Neural progenitor cell (in vitro differentiated cells): ENCODE measurements around the gene PHACTR1. TPM values are rescaled to one million over a fixed set of nuclear protein-coding genes. Genes with fewer than 3 reads are reported as not detected.

Source experiments
- DNase-seq: peaks from one replicate; pipeline ENCODE4 v3.0.0-alpha.2; 2016; ENCODE audit warnings: low spot score
- H2AFZ ChIP-seq: fragments of 200-600 bp; sonication (generic); replicated peaks from 2 replicates; pipeline ENCODE4 v1.6.1; 2016; ENCODE audit warnings: antibody characterized with exemption
- H3F3A ChIP-seq: fragments of 200-600 bp; sonication (generic); 2 replicates; pipeline ENCODE4 v1.6.1; 2016; ENCODE audit warnings: antibody characterized with exemption, low read depth
- H3K27ac ChIP-seq: fragments of 200-600 bp; sonication (generic); 2 replicates; pipeline ENCODE4 v1.5.1; 2016; ENCODE audit warnings: mild to moderate bottlenecking
- H3K27me3 ChIP-seq: fragments of 200-600 bp; sonication (generic); 2 replicates; pipeline ENCODE4 v1.6.1; 2016; ENCODE audit warnings: mild to moderate bottlenecking, moderate library complexity
- H3K36me3 ChIP-seq: fragments of 200-600 bp; sonication (generic); 2 replicates; pipeline ENCODE4 v1.5.1; 2016
- H3K4me1 ChIP-seq: fragments of 200-600 bp; sonication (generic); 2 replicates; pipeline ENCODE4 v1.6.1; 2016; ENCODE audit warnings: mixed run types
- H3K4me2 ChIP-seq: fragments of 200-600 bp; sonication (generic); 2 replicates; pipeline ENCODE4 v1.6.1; 2016
- H3K4me3 ChIP-seq: fragments of 200-600 bp; sonication (generic); 2 replicates; pipeline ENCODE4 v1.5.1; 2016
- H3K79me2 ChIP-seq: fragments of 200-600 bp; sonication (generic); 2 replicates; pipeline ENCODE4 v1.6.1; 2016; ENCODE audit warnings: low read depth
- H3K9ac ChIP-seq: fragments of 200-600 bp; sonication (generic); 2 replicates; pipeline ENCODE4 v1.6.1; 2016
- H3K9me3 ChIP-seq: fragments of 200-600 bp; sonication (generic); 2 replicates; pipeline ENCODE4 v1.5.1; 2016; ENCODE audit warnings: low read depth
- H4K20me1 ChIP-seq: fragments of 200-600 bp; sonication (generic); 2 replicates; pipeline ENCODE4 v1.6.1; 2016; ENCODE audit warnings: low read depth
- H3K27ac Mint-ChIP-seq: 3 replicates; pipeline ENCODE4 v1.8.0; 2021; ENCODE audit warnings: mixed read lengths
- H3K27me3 Mint-ChIP-seq: 2 replicates; pipeline ENCODE4 v1.8.0; 2022; ENCODE audit warnings: low read depth, mild to moderate bottlenecking, inconsistent platforms, moderate library complexity, mixed read lengths; ENCODE audit not compliant: insufficient read depth
- H3K36me3 Mint-ChIP-seq: 3 replicates; pipeline ENCODE4 v1.8.0; 2021; ENCODE audit warnings: mixed read lengths
- H3K4me1 Mint-ChIP-seq: 3 replicates; pipeline ENCODE4 v1.8.0; 2021; ENCODE audit warnings: mixed read lengths
- H3K4me3 Mint-ChIP-seq: 3 replicates; pipeline ENCODE4 v1.8.0; 2021; ENCODE audit warnings: mild to moderate bottlenecking, moderate library complexity, mixed read lengths
- H3K9me3 Mint-ChIP-seq: 3 replicates; pipeline ENCODE4 v1.8.0; 2020; ENCODE audit warnings: mixed read lengths
- CTCF ChIP-seq: fragments of 200-600 bp; sonication (generic); IDR thresholded peaks from 2 replicates; pipeline ENCODE4 v1.5.1; 2017; ENCODE audit warnings: antibody characterized with exemption, mild to moderate bottlenecking
- EZH2 ChIP-seq: fragments of 200-600 bp; sonication (generic); IDR thresholded peaks from 2 replicates; pipeline ENCODE4 v1.6.1; 2017; ENCODE audit warnings: antibody characterized with exemption, mild to moderate bottlenecking, moderate library complexity
- EZH2phosphoT487 ChIP-seq: fragments of 200-600 bp; sonication (generic); IDR thresholded peaks from 2 replicates; pipeline ENCODE4 v1.6.1; 2017; ENCODE audit warnings: antibody characterized with exemption
- total RNA-seq: library from RNA; depleted of rRNA; stranded (reverse); fragments of >200 nt; gene quantifications from 2 replicates; pipeline ENCODE4 v1.2.3, GENCODE V29; 2015; ENCODE audit warnings: low replicate concordance

PHACTR1 gene
- total RNA-seq, 1 donor from 2014 or later, result 2.4 TPM

DNA sequence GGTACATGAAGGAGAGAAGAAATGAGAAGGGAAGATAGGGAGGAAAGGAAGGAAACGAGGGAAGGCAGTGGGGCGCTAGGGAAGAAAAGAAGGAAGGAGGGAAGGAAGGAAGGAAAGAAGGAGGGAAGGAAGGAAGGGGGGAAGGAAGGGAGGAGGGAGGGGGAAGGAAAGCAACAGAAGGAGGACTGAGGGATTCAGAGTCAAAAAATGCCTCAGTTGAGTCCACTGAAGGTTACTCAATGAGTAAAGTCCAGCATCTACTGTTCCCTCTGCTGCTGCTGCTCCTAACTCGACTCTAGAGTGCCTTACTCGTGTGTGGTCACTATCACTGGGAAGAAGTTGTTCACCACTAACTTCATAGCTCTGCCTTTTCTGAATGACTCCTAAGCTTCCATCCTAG lies 33.8 kb downstream of the PHACTR1 start:
- H3K4me3 ChIP-seq, result peak overlapping the region; percentile 87

GRCh38 chr6:12751694-12752325 lies 35.2 kb downstream of the PHACTR1 start:
- Histone ChIP-seq H3K4me1 (peaks cover 5% of the 10 kb centered on the region), H3K27me3 (peaks cover 43% of the 10 kb centered on the region), H3K9me3 (no peaks in the 10 kb centered on the region), H3K9ac (no peak overlapping the region), H3K27ac (no peak overlapping the region), H3K4me3 (no peak overlapping the region), H3F3A (peaks cover 16% of the 10 kb centered on the region), H2AFZ (no peak overlapping the region), H4K20me1 (peaks cover 36% of the 10 kb centered on the region), H3K4me2 (no peak overlapping the region), H3K79me2 (no peaks in the 10 kb centered on the region), H3K36me3 (no peaks in the 10 kb centered on the region)
- TF ChIP-seq EZH2 (no peak), EZH2phosphoT487 (no peak), CTCF (no peak)
- peak; percentile 88 for DNase-seq
- Mint-ChIP-seq H3K4me1 (peaks cover 7% of the 10 kb centered on the region), H3K27me3 (peaks cover 12% of the 10 kb centered on the region), H3K27ac (no peak overlapping the region), H3K36me3 (no peaks in the 10 kb centered on the region), H3K9me3 (no peaks in the 10 kb centered on the region), H3K4me3 (no peak overlapping the region)

More for the DNA sequence above, 33.8 kb downstream of the PHACTR1 start:
- Mint-ChIP-seq H3K4me1 (peaks cover 7% of the 10 kb centered on the region), H3K36me3 (no peaks in the 10 kb centered on the region), H3K27me3 (peaks cover 12% of the 10 kb centered on the region), H3K9me3 (no peaks in the 10 kb centered on the region), H3K27ac (no peak overlapping the region), H3K4me3 (peak overlapping the region; percentile 93)
- peak; percentile 10 for DNase-seq
- H2AFZ ChIP-seq, result no peak overlapping the region
- H3K9ac ChIP-seq, result no peak overlapping the region
- no peaks in the 10 kb centered on the region for H3K79me2 ChIP-seq
- no peaks in the 10 kb centered on the region for H3K36me3 ChIP-seq
- H4K20me1 ChIP-seq, result peaks cover 36% of the 10 kb centered on the region
- H3F3A ChIP-seq, result peaks cover 16% of the 10 kb centered on the region
- H3K27ac ChIP-seq, result no peak overlapping the region
- H3K4me1 ChIP-seq, result peaks cover 5% of the 10 kb centered on the region
- H3K9me3 ChIP-seq, result no peaks in the 10 kb centered on the region
- peaks cover 43% of the 10 kb centered on the region for H3K27me3 ChIP-seq
- TF ChIP-seq EZH2 (no peak), CTCF (no peak), EZH2phosphoT487 (no peak)
- H3K4me2 ChIP-seq, result peak overlapping the region; percentile 99

GRCh38 chr6:12753036-12753435 lies 36.5 kb downstream of the PHACTR1 start:
- Histone ChIP-seq H2AFZ (no peak overlapping the region), H3F3A (peaks cover 16% of the 10 kb centered on the region), H3K4me2 (no peak overlapping the region), H3K36me3 (no peaks in the 10 kb centered on the region), H3K79me2 (no peaks in the 10 kb centered on the region), H4K20me1 (peaks cover 36% of the 10 kb centered on the region), H3K4me1 (peaks cover 5% of the 10 kb centered on the region), H3K9me3 (no peaks in the 10 kb centered on the region), H3K9ac (no peak overlapping the region), H3K27me3 (peaks cover 31% of the 10 kb centered on the region), H3K4me3 (no peak overlapping the region), H3K27ac (no peak overlapping the region)
- no peak for DNase-seq
- H3K4me1 Mint-ChIP-seq, result peaks cover 7% of the 10 kb centered on the region
- no peaks in the 10 kb centered on the region for H3K36me3 Mint-ChIP-seq
- peaks cover 10% of the 10 kb centered on the region for H3K27me3 Mint-ChIP-seq
- H3K4me3 Mint-ChIP-seq, result no peak overlapping the region
- no peaks in the 10 kb centered on the region for H3K9me3 Mint-ChIP-seq
- TF ChIP-seq CTCF, result no peak
- no peak for TF ChIP-seq EZH2
- no peak for TF ChIP-seq EZH2phosphoT487
- H3K27ac Mint-ChIP-seq, result no peak overlapping the region
